Body of pancreas (tissue), 4 donors: ENCODE results near the gene SLBP. TPM values are rescaled to one million over a fixed set of nuclear protein-coding genes. Genes with fewer than 3 reads are reported as not detected.

Experiments used
- ATAC-seq: fragments of 150-250 bp; one replicate; pipeline ENCODE4 v1.9.1; 2016
- DNase-seq, 4 donors: peaks; one replicate each; pipeline ENCODE4 v3.0.0-alpha.2; 2019
- H3K27ac ChIP-seq, 4 donors: fragments of 200-600 bp; sonication (generic); 1 replicate in 3 of 4; 2 replicates in 1 of 4; pipeline versions ENCODE4 v1.5.1 to v1.6.1; 2016 to 2019; ENCODE audit warnings: mild to moderate bottlenecking in 1 of 4, mixed read lengths in 1 of 4, moderate library complexity in 1 of 4
- H3K27me3 ChIP-seq, 2 donors: fragments of 200-600 bp; sonication (generic); one replicate each; pipeline ENCODE4 v1.6.0; 2016; ENCODE audit warnings: mild to moderate bottlenecking in 1 of 2
- H3K36me3 ChIP-seq, 2 donors: fragments of 200-600 bp; sonication (generic); replicated peaks in 1 of 2; 2 replicates each; pipeline ENCODE4 v1.5.1; 2016; ENCODE audit warnings: low read depth in 2 of 2; ENCODE audit not compliant: insufficient read depth in 1 of 2
- H3K4me1 ChIP-seq: fragments of 200-600 bp; sonication (generic); one replicate; pipeline ENCODE4 v1.6.0; 2016
- H3K4me3 ChIP-seq, 2 donors: fragments of 200-600 bp; sonication (generic); 1 replicate in 1 of 2; 2 replicates in 1 of 2; pipeline ENCODE4 v1.5.1; 2016 to 2019
- H3K9me3 ChIP-seq, 3 donors: fragments of 200-600 bp; sonication (generic); 1 replicate in 2 of 3; 2 replicates in 1 of 3; pipeline ENCODE4 v1.5.1; 2016
- CTCF ChIP-seq, 7 experiments: fragments of 450-650 bp in 4 of 7; fragments of 200-600 bp in 3 of 7; sonication (generic) in 3 of 7; IDR thresholded peaks; one replicate each; pipeline ENCODE4 v1.5.1; 2016 to 2019; ENCODE audit warnings: antibody characterized with exemption in 7 of 7
- POLR2A ChIP-seq, 3 donors: fragments of 450-650 bp; IDR thresholded peaks; one replicate each; pipeline ENCODE4 v1.6.1; 2016; ENCODE audit warnings: antibody characterized with exemption in 3 of 3, mild to moderate bottlenecking in 2 of 3
- WGBS, 2 donors: methylation state at CpG; one replicate each; pipeline ENCODE4 v1.1.5; 2017; 5-methylcytosine and 5-hydroxymethylcytosine counted together
- intact Hi-C: fragments of 100-400 bp; cut with DNase I; formaldehyde crosslinking; loops from one replicate; pipeline ENCODE4 v1.15.1; 2023
- total RNA-seq, 2 donors: library from RNA; depleted of rRNA; stranded (reverse); fragments of >200 nt; gene quantifications; one replicate each; pipeline ENCODE4 v1.1.0, GENCODE V29; 2016

Gene SLBP
- total RNA-seq, 2 donors from 2014 or later = 23.7 to 26.2 TPM

GRCh38 chr4:1695913-1696312 is 16.2 kb downstream of the SLBP start:
- H3K4me3 ChIP-seq = no peak overlapping the region
- ATAC-seq (no peak), DNase-seq (no peak)
- WGBS, 2 donors = 82 to 89% methylated on average over 5 of the region's 5 CpGs
- peaks cover 4% of the 10 kb centered on the region for H3K4me1 ChIP-seq
- peaks cover 0 to 35% of the 10 kb centered on the region in 2 donors for H3K36me3 ChIP-seq
- intact Hi-C loops = no loop called here
- TF ChIP-seq POLR2A (IDR thresholded peaks at IDR 0.05) (no peak), CTCF (IDR thresholded peaks at IDR 0.05) (no peak)
- H3K27ac ChIP-seq = no peak overlapping the region
- H3K9me3 ChIP-seq = no peaks in the 10 kb centered on the region
- no peaks in the 10 kb centered on the region for H3K27me3 ChIP-seq

GRCh38 chr4:1693131-1693896 is 18.8 kb downstream of the SLBP start:
- H3K4me1 ChIP-seq = peaks cover 4% of the 10 kb centered on the region
- no peak overlapping the region for H3K4me3 ChIP-seq
- WGBS, 2 donors = 38 to 45% methylated on average over 7 of the region's 7 CpGs
- DNase-seq (peak; percentile 77 to 84 (median 80)), ATAC-seq (peak; percentile 95)
- intact Hi-C loops = loop anchor here (5.0 kb wide), 1 partner anchor 34 kb away; no protein-coding TSS in a partner anchor
- no peaks in the 10 kb centered on the region for H3K9me3 ChIP-seq
- TF ChIP-seq POLR2A (IDR thresholded peaks at IDR 0.05) (no peak), CTCF (IDR thresholded peaks at IDR 0.05) (peak; percentile 81 to 93 (median 86))
- no peak overlapping the region for H3K27ac ChIP-seq
- no peaks in the 10 kb centered on the region for H3K27me3 ChIP-seq
- peaks cover 0 to 31% of the 10 kb centered on the region in 2 donors for H3K36me3 ChIP-seq

GRCh38 chr4:1691737-1692373 is 20.3 kb downstream of the SLBP start:
- 79 to 100% methylated on average over 4 to 9 of the region's 9 CpGs for WGBS, 2 donors
- no peaks in the 10 kb centered on the region for H3K9me3 ChIP-seq
- intact Hi-C loops = loop anchor here (5.0 kb wide), 1 partner anchor 35 kb away; no protein-coding TSS in a partner anchor
- H3K27me3 ChIP-seq = no peaks in the 10 kb centered on the region
- no peak overlapping the region for H3K27ac ChIP-seq
- TF ChIP-seq POLR2A (IDR thresholded peaks at IDR 0.05) (no peak), CTCF (IDR thresholded peaks at IDR 0.05) (no peak)
- no peak for ATAC-seq
- no peak for DNase-seq
- H3K4me1 ChIP-seq = peaks cover 4% of the 10 kb centered on the region
- H3K4me3 ChIP-seq = no peak overlapping the region
- peaks cover 0 to 28% of the 10 kb centered on the region in 2 donors for H3K36me3 ChIP-seq

- Histone ChIP-seq H3K27ac (no peak overlapping the region), H3K36me3 (peaks cover 0 to 20% of the 10 kb centered on the region in 2 donors), H3K9me3 (no peaks in the 10 kb centered on the region), H3K27me3 (no peaks in the 10 kb centered on the region), H3K4me1 (peaks cover 4% of the 10 kb centered on the region), H3K4me3 (no peak overlapping the region)
- DNase-seq (no peak), ATAC-seq (no peak)
- intact Hi-C loops = loop anchor here (5.0 kb wide), 1 partner anchor 37 kb away; no protein-coding TSS in a partner anchor
- no peak for TF ChIP-seq POLR2A (IDR thresholded peaks at IDR 0.05)
- TF ChIP-seq CTCF (IDR thresholded peaks at IDR 0.05) = no peak
- 87 to 95% methylated on average over 3 of the region's 3 CpGs for WGBS, 2 donors
Observed at GRCh38 chr4:1690698-1691097, 21.4 kb downstream of the SLBP start.
